ENCODE results near the gene HDAC7. TPM values are rescaled to one million over a fixed set of nuclear protein-coding genes. Genes with fewer than 3 reads are reported as not detected.

The HDAC7 gene
- total and polyA plus RNA-seq, 4 donors = 3.5 to 14.7 (median 7.2) TPM

- Histone ChIP-seq H3K4me1 (ENCODE audit: control insufficient read depth in 4 of 4, insufficient read depth in 4 of 4, low read length in 3 of 4) (no peaks in the 10 kb centered on the region), H3K4me3 (ENCODE audit: low read depth in 1 of 3, low read length in 3 of 3) (no peak overlapping the region), H3K27ac (ENCODE audit: low read depth in 1 of 2, low read length in 2 of 2) (no peak overlapping the region), H3K9ac (ENCODE audit: low read depth in 1 of 2, low read length in 2 of 2) (no peak overlapping the region), H3K36me3 (ENCODE audit: control insufficient read depth in 4 of 4, insufficient read depth in 3 of 4, low read depth in 1 of 4, low read length in 3 of 4) (no peaks in the 10 kb centered on the region), H3K27me3 (ENCODE audit: control insufficient read depth in 4 of 4, insufficient read depth in 4 of 4, low read length in 3 of 4) (no peaks in the 10 kb centered on the region), H3K9me3 (ENCODE audit: control insufficient read depth in 4 of 4, low read length in 3 of 4) (no peaks in the 10 kb centered on the region)
- TF ChIP-seq RXRA (IDR thresholded peaks at IDR 0.05) (peak in 1 of 2 donors; percentile 17), NR2F2 (IDR thresholded peaks at IDR 0.05) (peak; percentile 41), EGR1 (IDR thresholded peaks at IDR 0.05; ENCODE audit: low read depth in 2 of 2) (no peak), MAX (IDR thresholded peaks at IDR 0.05) (no peak), REST (IDR thresholded peaks at IDR 0.05) (no peak), HNF4G (IDR thresholded peaks at IDR 0.05) (no peak), JUND (IDR thresholded peaks at IDR 0.05) (no peak)
- WGBS = 85% methylated on average over 3 of the region's 3 CpGs
- DNase-seq (ENCODE audit: low spot score) = no peak
Measured at GRCh38 chr12:47835831-47836155, 16.1 kb upstream of the HDAC7 start.

GRCh38 chr12:47835006-47835830 is 15.5 kb upstream of the HDAC7 start:
- DNase-seq (ENCODE audit: low spot score) = no peak
- Histone ChIP-seq H3K27me3 (ENCODE audit: control insufficient read depth in 4 of 4, insufficient read depth in 4 of 4, low read length in 3 of 4) (no peaks in the 10 kb centered on the region), H3K9me3 (ENCODE audit: control insufficient read depth in 4 of 4, low read length in 3 of 4) (no peaks in the 10 kb centered on the region), H3K9ac (ENCODE audit: low read depth in 1 of 2, low read length in 2 of 2) (no peak overlapping the region), H3K4me1 (ENCODE audit: control insufficient read depth in 4 of 4, insufficient read depth in 4 of 4, low read length in 3 of 4) (no peaks in the 10 kb centered on the region), H3K36me3 (ENCODE audit: control insufficient read depth in 4 of 4, insufficient read depth in 3 of 4, low read depth in 1 of 4, low read length in 3 of 4) (no peaks in the 10 kb centered on the region), H3K4me3 (ENCODE audit: low read depth in 1 of 3, low read length in 3 of 3) (no peak overlapping the region), H3K27ac (ENCODE audit: low read depth in 1 of 2, low read length in 2 of 2) (no peak overlapping the region)
- 89% methylated on average over 12 of the region's 12 CpGs for WGBS
- TF ChIP-seq RAD21 (IDR thresholded peaks at IDR 0.05) (no peak), ZBTB33 (IDR thresholded peaks at IDR 0.05) (no peak)

GRCh38 chr12:47834199-47834903 is 14.6 kb upstream of the HDAC7 start:
- Histone ChIP-seq H3K27me3 (ENCODE audit: control insufficient read depth in 4 of 4, insufficient read depth in 4 of 4, low read length in 3 of 4) (no peaks in the 10 kb centered on the region), H3K9me3 (ENCODE audit: control insufficient read depth in 4 of 4, low read length in 3 of 4) (no peaks in the 10 kb centered on the region), H3K4me1 (ENCODE audit: control insufficient read depth in 4 of 4, insufficient read depth in 4 of 4, low read length in 3 of 4) (no peaks in the 10 kb centered on the region), H3K4me3 (ENCODE audit: low read depth in 1 of 3, low read length in 3 of 3) (no peak overlapping the region), H3K27ac (ENCODE audit: low read depth in 1 of 2, low read length in 2 of 2) (no peak overlapping the region), H3K9ac (ENCODE audit: low read depth in 1 of 2, low read length in 2 of 2) (no peak overlapping the region), H3K36me3 (ENCODE audit: control insufficient read depth in 4 of 4, insufficient read depth in 3 of 4, low read depth in 1 of 4, low read length in 3 of 4) (no peaks in the 10 kb centered on the region)
- no peak for DNase-seq (ENCODE audit: low spot score)
- TF ChIP-seq REST (IDR thresholded peaks at IDR 0.05) = no peak
- TF ChIP-seq SP1 (IDR thresholded peaks at IDR 0.05) = no peak
- TF ChIP-seq TAF1 (conservative IDR thresholded peaks at IDR 0.05) = no peak
- WGBS = 88% methylated on average over 8 of the region's 8 CpGs

Data from liver (tissue), 9 donors.